Stimulated activated CD4-positive, alpha-beta T cell treated with anti-CD3 and anti-CD28 coated beads, Interleukin-2, amount 100 ng/mL, for 4 hours (primary cell): ENCODE data around the gene DHX30.
A peak's percentile ranks its signal among the peaks of the same experiment; 100 is the strongest.
"Not testable (repeated sequence)": the region's sequence is repeated elsewhere in the genome, so short reads cannot be mapped to it uniquely, and the experiment has no call there.

Experiments used
- DNase-seq: peaks from one replicate; pipeline ENCODE4 v3.0.0-alpha.2; 2020; ENCODE audit warnings: low read depth

Gene DHX30, protein sequence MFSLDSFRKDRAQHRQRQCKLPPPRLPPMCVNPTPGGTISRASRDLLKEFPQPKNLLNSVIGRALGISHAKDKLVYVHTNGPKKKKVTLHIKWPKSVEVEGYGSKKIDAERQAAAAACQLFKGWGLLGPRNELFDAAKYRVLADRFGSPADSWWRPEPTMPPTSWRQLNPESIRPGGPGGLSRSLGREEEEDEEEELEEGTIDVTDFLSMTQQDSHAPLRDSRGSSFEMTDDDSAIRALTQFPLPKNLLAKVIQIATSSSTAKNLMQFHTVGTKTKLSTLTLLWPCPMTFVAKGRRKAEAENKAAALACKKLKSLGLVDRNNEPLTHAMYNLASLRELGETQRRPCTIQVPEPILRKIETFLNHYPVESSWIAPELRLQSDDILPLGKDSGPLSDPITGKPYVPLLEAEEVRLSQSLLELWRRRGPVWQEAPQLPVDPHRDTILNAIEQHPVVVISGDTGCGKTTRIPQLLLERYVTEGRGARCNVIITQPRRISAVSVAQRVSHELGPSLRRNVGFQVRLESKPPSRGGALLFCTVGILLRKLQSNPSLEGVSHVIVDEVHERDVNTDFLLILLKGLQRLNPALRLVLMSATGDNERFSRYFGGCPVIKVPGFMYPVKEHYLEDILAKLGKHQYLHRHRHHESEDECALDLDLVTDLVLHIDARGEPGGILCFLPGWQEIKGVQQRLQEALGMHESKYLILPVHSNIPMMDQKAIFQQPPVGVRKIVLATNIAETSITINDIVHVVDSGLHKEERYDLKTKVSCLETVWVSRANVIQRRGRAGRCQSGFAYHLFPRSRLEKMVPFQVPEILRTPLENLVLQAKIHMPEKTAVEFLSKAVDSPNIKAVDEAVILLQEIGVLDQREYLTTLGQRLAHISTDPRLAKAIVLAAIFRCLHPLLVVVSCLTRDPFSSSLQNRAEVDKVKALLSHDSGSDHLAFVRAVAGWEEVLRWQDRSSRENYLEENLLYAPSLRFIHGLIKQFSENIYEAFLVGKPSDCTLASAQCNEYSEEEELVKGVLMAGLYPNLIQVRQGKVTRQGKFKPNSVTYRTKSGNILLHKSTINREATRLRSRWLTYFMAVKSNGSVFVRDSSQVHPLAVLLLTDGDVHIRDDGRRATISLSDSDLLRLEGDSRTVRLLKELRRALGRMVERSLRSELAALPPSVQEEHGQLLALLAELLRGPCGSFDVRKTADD

DNA sequence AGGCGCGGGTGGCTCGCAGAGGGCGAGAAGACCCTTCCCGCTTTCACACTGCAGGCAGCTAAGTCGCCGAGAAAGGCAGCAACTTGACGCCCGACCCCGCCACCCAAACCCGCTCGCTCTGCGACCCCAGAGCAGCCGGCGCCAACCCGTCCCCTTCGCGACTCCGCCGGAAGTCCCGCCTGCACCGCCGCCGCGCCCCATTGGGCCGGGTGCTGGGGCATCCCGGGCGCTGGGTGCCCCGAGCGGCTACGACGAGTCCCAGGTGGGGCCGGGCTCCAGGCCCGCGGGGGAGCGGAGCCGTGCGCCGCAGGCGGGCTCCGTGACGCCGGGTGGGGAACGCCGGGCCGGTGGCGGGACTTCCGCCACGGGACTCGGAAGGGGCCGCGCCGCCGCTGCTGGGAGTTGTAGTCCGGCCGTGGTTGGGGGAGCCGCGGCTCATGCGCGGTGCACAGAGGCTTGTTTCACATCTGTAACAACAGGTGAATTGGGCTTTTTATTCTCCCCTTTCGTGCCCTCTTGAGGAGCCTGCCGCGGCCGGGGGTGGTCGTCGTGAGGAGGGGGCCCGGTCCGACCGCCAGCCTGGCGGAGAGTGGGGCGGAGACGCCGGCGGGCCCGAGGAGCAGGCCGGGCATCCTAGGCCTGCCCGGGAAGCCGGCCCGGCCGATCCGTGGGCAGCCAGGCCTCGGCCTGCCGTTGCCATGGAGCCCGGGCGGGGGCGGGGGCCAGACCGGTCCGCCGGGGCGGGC, at the start of gene DHX30:
Gene DHX30, plus strand, starts transcription at position 405 of the 746 bp plus-strand sequence. CDS start 7,546 bp downstream, outside the sequence.
- DNase-seq: peak; percentile 77

DNA sequence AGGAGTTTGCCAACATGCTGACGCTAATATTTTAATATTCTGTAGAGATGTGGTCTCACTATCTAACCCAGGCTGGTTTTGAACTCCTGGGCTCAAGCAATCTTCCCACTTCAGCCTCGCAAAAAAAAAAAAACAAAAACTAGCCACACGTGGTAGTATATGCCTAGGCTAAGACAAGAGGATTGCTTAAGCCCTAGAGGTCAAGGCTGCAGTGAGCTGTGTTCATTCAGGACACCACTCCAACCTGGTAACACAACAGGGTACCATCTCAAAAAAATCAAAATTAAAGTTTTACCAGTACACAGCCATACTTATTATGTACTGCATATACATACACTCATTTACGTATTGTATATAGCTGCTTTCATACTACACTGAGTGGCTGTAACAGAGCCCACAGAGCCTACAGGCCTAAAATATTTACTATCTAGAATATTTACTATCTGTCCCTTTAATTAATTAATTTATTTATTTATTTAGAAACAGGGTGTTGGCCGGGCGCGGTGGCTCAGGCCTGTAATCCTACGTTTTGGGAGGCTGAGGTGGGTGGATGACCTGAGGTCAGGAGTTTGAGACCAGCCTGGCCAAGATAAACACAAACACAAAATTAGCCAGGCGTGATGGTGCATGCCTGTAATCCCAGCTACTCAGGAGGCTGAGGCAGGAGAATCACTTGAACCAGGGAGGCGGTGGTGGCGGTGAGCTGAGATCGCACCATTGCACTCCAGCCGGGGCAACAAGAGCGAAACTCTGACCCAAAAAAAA, 44.5 kb upstream of the DHX30 start:
- DNase-seq: no peak

DNA sequence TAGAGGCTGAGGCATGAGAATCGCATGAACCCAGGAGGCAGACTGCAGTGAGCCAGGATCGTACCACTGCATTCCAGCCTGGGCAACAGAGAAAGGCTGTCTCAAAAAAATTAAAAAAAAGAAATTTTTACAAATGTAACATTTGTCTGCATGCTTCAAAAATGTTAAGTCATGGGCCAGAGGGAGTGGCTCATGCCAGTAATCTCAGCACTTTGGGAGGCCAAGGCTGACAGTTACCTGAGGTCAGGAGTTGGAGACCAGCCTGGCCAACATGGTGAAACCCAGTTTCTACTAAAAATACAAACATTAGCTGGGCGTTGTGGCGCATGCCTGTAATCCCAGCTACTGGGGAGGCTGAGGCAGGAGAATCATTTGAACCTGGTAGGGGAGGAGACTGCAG, 42.7 kb upstream of the DHX30 start:
- not testable (repeated sequence) for DNase-seq

DNA sequence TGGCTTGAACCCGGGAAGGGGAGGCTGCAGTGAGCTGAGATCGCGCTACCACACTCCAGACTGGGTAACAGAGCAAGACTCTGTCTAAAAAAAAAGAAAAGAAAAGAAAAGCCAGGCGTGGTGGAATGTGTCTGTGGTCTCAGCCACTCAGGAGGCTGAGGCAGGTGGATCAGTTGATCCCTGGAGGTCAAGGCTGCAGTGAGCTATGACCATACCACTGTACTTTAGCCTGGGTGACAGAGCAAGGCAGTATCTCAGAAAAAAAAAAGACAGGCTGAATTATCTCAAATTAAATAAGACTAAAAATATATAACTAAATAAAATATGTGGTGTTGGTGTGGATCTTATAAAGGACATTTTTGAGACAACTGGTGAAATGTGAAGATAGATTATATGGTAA, 41.9 kb upstream of the DHX30 start:
- no peak for DNase-seq

DNA sequence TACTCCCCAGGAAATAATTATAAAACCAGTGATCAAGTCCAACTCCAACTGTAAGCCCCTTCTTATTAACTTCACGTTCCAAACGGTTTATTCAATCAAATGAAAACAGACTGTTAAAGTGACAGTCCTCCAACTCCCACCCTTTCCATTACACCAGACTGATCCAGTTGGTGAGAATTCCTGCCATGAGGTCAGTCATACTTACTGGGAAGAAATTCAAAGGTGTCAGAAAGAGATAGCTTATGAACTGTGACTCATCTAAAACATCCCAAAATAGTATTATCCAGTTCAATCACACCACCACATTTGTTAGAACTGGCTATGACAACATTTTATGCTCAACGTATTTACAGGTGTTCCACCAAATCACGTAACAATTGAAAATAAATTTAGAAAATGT, 40.7 kb upstream of the DHX30 start:
- DNase-seq: no peak

DNA sequence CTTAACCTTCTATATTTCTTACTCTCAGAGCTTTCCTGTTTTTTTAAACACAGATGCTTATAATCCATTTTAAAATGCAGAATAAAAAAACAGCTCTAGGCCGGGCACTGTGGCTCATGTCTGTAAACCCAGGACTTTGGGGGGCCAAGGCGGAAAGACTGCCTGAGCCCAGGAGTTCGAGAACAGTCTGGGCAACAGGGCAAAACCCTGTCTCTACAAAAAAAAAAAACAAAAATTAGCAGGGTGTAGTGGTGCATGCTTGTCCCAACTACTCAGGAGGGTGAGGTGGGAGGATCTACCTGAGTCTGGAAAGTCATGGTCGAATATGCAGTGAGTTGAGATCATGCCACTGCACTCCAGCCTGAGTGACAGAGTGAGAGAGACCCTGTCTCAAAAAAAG, 36.8 kb upstream of the DHX30 start:
- DNase-seq: no peak

DNA sequence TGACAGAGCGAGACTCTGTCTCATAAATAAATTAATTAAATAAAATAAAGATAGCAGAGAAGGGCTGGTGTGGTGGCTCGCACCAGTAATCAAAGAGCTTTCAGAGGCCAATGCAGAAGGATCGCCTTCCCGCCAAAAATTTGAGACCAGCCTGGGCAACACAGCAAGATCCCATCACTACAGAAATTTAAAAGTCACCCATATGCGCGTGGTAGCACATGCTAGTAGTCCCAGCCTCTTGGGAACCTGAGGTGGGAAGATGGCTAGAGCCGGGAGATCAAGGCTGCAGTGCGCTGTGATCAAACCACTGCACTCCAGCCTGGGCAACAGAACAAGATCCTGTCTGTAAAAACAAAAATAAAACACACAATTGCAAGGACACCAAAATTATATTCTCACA, 30.9 kb upstream of the DHX30 start:
- DNase-seq: no peak

DNA sequence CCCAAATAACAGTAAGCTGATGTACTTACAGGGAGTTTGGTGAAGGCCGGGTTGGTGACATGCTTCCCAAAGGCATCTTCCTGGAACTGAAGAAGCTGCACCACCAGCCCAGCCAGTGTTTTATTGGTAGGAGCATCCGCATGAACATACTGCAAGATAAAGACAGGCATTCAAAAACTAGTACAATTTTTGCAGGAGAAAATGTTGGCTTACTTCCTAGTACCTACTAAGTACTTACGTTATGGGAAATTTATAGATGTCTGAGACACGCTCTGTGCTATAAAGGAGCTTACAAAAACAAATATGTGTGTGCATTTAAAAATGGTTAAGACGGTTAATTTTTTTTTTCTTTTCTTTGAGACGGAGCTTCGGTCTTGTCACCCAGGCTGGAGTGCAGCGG, 30.1 kb upstream of the DHX30 start:
- no peak for DNase-seq

DNA sequence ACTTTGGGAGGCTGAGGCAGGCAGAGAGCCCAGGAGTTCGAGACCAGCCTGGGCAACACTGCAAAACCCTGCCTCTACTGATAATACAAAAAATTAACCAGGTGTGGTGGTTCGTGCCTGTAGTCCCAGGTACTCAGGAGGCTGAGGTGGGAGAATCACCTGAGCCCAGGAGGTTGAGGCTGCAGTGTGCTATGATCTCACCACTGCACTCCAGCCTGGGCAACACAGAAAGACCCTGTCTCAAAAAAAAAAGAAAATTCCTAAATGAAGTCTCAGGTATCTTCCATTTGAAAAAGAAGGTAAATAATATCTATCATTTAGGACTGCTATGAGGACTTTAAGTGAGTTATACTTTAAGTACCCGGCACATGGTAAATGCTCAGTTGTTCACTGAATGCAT, 24.2 kb upstream of the DHX30 start:
- no peak for DNase-seq

DNA sequence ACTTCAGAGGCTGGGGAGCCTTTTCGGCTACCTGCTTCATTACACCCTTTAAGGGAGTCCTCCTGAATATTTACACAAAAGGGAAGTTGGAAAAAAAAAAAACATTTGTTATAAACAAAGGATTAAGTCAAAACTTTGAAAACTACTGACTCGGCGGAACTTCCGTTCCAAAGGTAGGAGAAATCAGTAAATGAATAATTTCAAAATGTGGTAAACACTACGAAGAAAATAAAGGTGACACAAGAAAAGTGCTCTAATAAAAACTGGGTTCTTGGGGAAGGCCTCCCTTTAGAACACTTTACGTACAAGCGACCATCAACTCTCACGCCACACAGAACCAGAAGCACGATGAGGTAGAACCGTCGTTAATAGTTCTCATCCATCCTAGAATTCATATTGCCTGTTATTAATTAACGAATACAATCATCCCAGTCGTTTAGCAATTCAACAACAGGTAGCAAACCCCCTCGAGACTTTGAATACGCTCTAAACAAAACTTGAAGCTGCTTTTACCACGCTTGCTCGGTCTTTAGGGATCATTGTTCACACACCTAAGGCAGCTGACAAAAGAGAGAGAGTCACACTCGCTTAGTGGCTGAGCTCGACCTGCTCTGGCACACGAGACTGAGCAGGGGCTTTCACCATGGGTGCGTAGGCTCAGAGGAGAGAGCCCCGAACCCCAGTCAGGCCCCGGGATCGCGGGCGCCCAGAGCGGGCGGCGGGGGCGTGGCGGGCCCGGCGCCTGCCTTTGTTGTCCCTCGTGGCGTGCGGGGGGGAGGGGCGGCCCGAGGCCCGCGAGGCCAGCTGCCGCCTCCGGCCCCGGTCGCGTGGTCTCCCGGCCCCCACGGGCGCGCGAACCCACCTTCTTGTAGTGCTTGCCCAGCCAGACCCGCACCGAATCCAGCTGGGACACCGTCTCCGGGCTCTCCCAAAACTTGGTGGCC, 21.9 kb upstream of the DHX30 start:
- peak; percentile 56 for DNase-seq

DNA sequence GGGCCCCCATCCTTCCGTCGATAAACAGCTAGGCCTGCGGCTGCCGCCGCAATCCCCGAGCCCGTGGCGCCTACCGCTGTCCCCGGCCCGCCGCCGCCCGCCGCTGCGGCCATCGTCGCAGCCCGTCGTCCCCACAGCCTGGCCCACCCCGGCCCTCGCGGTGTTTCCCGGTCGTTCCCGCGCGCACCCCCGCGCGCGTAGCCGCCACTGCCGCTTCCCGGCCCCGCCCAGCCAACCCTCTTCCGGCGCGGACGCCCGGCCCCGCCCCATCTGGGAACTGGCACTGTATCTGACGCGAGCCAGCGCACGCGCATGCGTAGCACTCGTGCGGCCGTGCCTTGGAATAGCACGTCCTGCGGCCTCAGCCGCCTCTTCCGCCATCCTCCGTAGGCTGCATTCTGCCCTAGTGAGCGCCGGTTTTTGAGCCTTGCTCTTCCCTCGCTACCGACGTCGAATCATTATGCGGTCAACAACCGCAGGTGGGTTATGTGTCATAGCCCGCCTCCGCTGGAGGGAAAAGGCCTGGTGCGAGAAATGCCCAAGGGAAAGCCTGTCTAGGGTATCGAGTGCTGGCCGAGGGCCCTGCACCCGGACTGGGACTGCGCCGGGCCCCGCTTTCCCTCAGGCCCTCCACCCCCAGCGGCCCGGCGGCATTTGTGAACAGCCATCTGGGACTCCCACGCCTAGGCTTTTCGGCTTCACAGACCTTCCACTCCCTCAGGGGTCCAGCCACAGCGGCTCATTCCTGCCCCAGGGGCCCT, 21.1 kb upstream of the DHX30 start, which contains the start of gene SMARCC1:
Gene SMARCC1, minus strand, starts transcription at position 209 of the 761 bp plus-strand sequence. Its CDS starts 96 bp downstream, at position 113.
- peak; percentile 92 for DNase-seq

DNA sequence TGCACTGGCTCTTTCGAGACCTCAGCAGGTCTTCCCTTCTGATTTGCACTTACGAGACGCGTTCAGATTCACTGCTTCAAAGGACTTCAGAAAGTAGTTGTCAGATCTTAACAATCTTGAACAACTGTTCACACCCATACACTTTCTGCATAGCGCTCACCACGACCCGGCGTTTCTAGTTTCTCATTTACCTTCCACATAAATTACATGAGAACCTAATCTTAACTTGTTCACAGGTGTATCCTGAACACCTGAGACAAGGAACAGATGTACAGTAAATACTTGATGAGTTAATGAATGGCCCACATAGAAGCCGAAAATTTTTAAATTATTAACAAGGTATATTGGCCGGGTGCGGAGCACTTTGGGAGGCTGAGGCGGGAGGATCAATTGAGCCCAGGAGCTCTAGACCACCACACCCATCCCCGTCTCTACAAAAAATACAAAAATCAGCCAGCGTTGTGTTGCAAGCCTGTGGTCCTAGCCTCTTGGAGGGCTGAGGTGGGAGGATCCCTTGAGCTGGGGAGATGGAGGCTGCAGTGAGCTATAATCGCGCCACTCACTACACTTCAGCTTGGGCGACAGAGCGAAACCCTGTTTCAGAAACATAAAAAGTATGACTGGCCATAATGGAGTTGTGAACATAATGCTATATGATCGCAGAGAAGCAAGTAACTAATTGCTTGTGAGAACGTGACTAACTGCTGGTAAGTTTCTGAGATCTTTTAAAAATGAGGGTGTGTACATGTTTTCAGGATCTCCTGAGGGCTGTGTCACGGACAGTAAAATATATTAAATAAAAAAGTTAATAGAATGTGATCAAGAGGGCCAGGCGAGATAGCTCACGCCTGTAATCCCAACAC, 20.3 kb upstream of the DHX30 start:
- DNase-seq: no peak

DNA sequence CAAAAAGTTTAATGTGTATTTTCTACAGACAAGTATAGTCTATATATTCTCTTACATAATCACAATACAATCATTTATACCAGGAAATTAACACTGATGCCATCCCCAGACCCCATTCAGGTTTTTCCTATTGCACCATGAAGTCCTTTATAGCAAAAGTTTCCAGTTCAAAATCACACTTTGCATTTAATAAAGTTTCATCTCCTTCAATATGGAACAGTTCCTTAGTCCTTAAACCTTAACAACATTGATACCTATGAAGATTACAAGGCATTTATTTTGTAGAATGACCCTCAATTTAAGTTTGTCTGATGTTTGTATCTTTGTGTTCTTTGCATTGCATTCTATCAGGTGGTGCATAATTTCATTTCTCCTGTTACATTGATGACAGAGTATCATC, 19.3 kb upstream of the DHX30 start:
- DNase-seq: no peak

DNA sequence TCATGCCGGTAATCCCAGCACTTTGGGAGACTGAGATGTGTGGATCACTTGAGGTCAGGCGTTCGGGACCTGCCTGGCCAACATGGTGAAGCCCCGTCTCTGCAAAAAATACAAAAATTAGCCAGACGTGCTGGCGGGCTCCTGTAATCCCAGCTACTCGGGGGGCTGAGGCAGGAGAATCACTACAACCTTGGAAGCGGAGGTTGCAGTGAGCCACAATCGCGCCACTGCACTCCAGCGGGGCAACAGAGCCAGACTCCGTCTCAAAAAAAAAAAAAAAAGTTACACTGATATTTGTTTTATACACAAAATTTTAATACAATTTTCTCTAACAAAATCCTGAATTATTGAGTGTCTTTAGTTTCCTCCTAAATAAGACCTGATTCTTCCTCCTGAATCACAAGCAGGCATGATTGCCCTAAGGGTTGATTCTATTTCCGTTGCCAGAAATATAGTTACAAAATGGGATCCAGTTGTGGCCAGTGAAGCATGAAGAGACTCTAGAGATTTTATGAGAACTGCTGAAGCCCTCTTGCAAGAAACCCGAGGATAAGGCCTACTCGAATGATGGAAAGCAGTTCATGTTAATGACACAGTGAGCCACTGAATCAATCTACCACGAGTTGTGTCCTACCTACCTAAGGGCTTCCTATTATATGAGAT, 11.6 kb upstream of the DHX30 start:
- DNase-seq: no peak

DNA sequence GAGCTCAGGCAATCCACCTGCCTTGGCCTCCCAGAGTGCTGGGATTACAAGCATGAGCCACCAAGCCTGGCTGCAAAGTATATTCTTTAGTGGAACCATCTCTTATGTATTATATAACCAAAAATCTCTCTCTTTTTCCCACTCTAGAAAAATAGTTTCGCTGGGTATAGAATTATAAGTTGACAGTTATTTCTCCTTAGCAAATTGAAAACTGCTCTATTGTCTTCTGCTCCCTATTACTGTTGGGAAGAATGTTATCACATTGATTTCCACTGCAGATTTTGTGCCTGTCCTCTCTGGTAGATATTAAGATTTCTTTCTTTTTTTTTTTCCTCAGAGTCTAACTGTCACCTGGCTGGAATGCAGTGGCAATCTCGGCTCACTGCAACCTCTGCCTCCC, 10.2 kb upstream of the DHX30 start:
- no peak for DNase-seq

DNA sequence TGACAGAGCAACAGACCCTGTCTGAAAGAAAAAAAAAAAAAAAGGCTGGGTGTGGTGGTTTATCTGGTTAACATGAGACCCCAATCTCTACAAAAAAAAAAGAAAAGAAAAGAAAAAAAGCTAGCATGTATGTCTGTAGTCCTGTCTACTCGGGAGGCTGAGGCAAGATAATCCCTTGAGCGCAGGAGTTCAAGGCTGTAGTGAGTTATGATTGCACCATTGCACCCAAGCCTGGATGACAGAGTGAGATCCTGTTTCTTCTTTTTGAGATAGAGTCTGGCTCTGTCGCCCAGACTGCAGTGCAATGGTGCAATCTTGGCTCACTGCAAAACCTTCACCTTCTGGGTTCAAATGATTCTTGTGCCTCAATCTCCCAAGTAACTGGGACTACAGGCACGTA, 8.4 kb upstream of the DHX30 start:
- no peak for DNase-seq

DNA sequence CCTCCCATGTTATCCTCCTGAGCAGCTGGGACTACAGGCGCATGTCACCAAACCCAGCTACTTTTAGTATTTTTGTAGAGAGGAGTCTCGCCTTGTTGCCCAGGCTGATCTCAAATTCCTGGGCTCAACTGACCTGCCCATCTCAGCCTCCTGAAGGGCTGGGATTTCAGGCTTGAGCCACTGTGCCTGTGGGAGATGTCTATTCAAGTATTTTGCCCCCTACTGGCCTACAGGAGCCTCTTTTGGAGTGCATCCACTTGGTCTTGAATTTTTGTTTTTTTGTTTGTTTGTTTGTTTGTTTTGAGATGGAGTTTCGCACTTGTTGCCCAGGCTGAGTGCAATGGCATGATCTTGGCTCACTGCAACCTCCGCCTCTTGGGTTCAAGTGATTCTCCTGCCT, 3.2 kb upstream of the DHX30 start:
- no peak for DNase-seq
